HL-60 (cell line): Measurements from ENCODE around the gene ATP1A4.

Source experiments
- DNase-seq, 2 experiments: peaks; one replicate each; pipeline ENCODE4 v3.0.0-alpha.2; 2010 to 2020; ENCODE audit warnings: low read depth in 1 of 2, low spot score in 1 of 2
- H3K27ac ChIP-seq: fragments of 250-450 bp; sonication (Bioruptor Pico); replicated peaks from 2 replicates; pipeline ENCODE4 v1.5.1; 2020; ENCODE audit warnings: mild to moderate bottlenecking, moderate library complexity
- H3K27me3 ChIP-seq: fragments of 250-450 bp; sonication (Bioruptor Pico); 2 replicates; pipeline ENCODE4 v1.5.1; 2021; ENCODE audit warnings: mild to moderate bottlenecking, moderate library complexity; ENCODE audit not compliant: insufficient read depth, poor library complexity, severe bottlenecking
- H3K4me3 ChIP-seq: replicated peaks from 2 replicates; pipeline ENCODE4 v1.5.1; 2011; ENCODE audit warnings: mild to moderate bottlenecking, control low read depth, low read length; ENCODE audit not compliant: insufficient read depth
- CTCF ChIP-seq: IDR thresholded peaks from one replicate; pipeline ENCODE4 v1.5.1; 2011; ENCODE audit warnings: low read length, control low read depth, inconsistent platforms; ENCODE audit not compliant: insufficient read depth
- GABPA ChIP-seq: IDR thresholded peaks from 2 replicates; pipeline ENCODE4 v1.6.1; 2012; ENCODE audit warnings: low read depth
- POLR2AphosphoS5 ChIP-seq: IDR thresholded peaks from 2 replicates; pipeline ENCODE4 v1.6.1; 2012; ENCODE audit warnings: low read depth
- REST ChIP-seq: IDR thresholded peaks from 2 replicates; pipeline ENCODE4 v1.6.1; 2012; ENCODE audit warnings: low read depth; ENCODE audit not compliant: insufficient replicate concordance
- SPI1 ChIP-seq: IDR thresholded peaks from 2 replicates; pipeline ENCODE4 v1.6.1; 2012; ENCODE audit warnings: low read depth, mild to moderate bottlenecking, borderline replicate concordance

The ATP1A4 gene

GRCh38 chr1:160114085-160114484, 37.3 kb upstream of the ATP1A4 start:
- DNase-seq, result no peak
- TF ChIP-seq POLR2AphosphoS5 (no peak), REST (no peak), SPI1 (no peak), GABPA (no peak), CTCF (no peak)
- H3K27me3 ChIP-seq, result no peaks in the 10 kb centered on the region
- H3K4me3 ChIP-seq, result no peak overlapping the region
- no peak overlapping the region for H3K27ac ChIP-seq

GRCh38 chr1:160115545-160116282, 35.7 kb upstream of the ATP1A4 start, which contains the start of gene ATP1A2:
Gene ATP1A2, plus strand, starts transcription at chr1:160115759. Its CDS starts 103 bp downstream, at chr1:160115862.
- TF ChIP-seq POLR2AphosphoS5 (no peak), CTCF (no peak), GABPA (no peak), REST (no peak), SPI1 (no peak)
- no peak for DNase-seq
- Histone ChIP-seq H3K27ac (no peak within 1 kb of the TSS), H3K27me3 (no peaks in the 10 kb centered on the region), H3K4me3 (no peak within 1 kb of the TSS)

GRCh38 chr1:160116283-160117147, 34.9 kb upstream of the ATP1A4 start:
- Histone ChIP-seq H3K27me3 (no peaks in the 10 kb centered on the region), H3K27ac (no peak overlapping the region), H3K4me3 (no peak overlapping the region)
- no peak for TF ChIP-seq CTCF
- no peak for TF ChIP-seq REST
- no peak for TF ChIP-seq GABPA
- no peak for TF ChIP-seq POLR2AphosphoS5
- no peak for TF ChIP-seq SPI1
- no peak for DNase-seq
